Gastrocnemius medialis (tissue), 4 donors: ENCODE data around the gene DNAJC5G. TPM values are rescaled to one million over a fixed set of nuclear protein-coding genes. Genes with fewer than 3 reads are reported as not detected.
"Not testable (repeated sequence)": the region's sequence is repeated elsewhere in the genome, so short reads cannot be mapped to it uniquely, and the experiment has no call there.

Experiments
- ATAC-seq, 2 donors: fragments of 150-250 bp; one replicate each; pipeline ENCODE4 v1.9.1; 2016
- DNase-seq, 2 donors: peaks; one replicate each; pipeline ENCODE4 v3.0.0-alpha.2; 2019
- H3K27ac ChIP-seq, 4 donors: fragments of 200-600 bp; sonication (generic); 1 replicate in 1 of 4; 2 replicates in 3 of 4; pipeline ENCODE4 v1.5.1; 2016 to 2018; ENCODE audit warnings: mild to moderate bottlenecking in 2 of 4, moderate library complexity in 1 of 4
- H3K27me3 ChIP-seq, 3 donors: fragments of 200-600 bp; sonication (generic) in 2 of 3; 1 replicate in 1 of 3; 2 replicates in 2 of 3; pipeline versions ENCODE4 v1.5.1 to v1.6.0; 2016 to 2019; ENCODE audit warnings: mild to moderate bottlenecking in 1 of 3, moderate library complexity in 1 of 3
- H3K36me3 ChIP-seq, 2 donors: fragments of 200-600 bp; sonication (generic) in 1 of 2; one replicate each; pipeline ENCODE4 v1.5.1; 2017 to 2018
- H3K4me1 ChIP-seq, 2 donors: fragments of 200-600 bp; sonication (generic) in 1 of 2; one replicate each; pipeline ENCODE4 v1.5.1; 2016 to 2017; ENCODE audit warnings: mild to moderate bottlenecking in 2 of 2
- H3K4me3 ChIP-seq, 4 donors: fragments of 200-600 bp; sonication (generic) in 3 of 4; 1 replicate in 1 of 4; 2 replicates in 3 of 4; pipeline ENCODE4 v1.5.1; 2016 to 2019; ENCODE audit warnings: mild to moderate bottlenecking in 2 of 4
- H3K9me3 ChIP-seq, 3 donors: fragments of 200-600 bp; sonication (generic) in 2 of 3; 1 replicate in 1 of 3; 2 replicates in 2 of 3; pipeline ENCODE4 v1.5.1; 2016 to 2019
- CTCF ChIP-seq, 5 experiments: fragments of 450-650 bp in 3 of 5; fragments of 200-600 bp in 2 of 5; sonication (generic) in 2 of 5; IDR thresholded peaks in 4 of 5; conservative IDR thresholded peaks in 1 of 5; 1 replicate in 4 of 5; 2 replicates in 1 of 5; pipeline ENCODE4 v1.5.1; 2016 to 2019; ENCODE audit warnings: antibody characterized with exemption in 5 of 5, mild to moderate bottlenecking in 3 of 5, moderate library complexity in 3 of 5
- POLR2A ChIP-seq, 2 donors: fragments of 450-650 bp; IDR thresholded peaks; one replicate each; pipeline ENCODE4 v1.6.1; 2017; ENCODE audit warnings: antibody characterized with exemption in 2 of 2, mild to moderate bottlenecking in 2 of 2, moderate library complexity in 2 of 2
- in situ Hi-C, 4 donors: fragments of 200-750 bp; cut with MboI; loops; one replicate each; pipeline versions ENCODE4 v1.15.0 to v1.8.0; 2017; ENCODE audit warnings: low sequenced_read_pairs in 4 of 4
- intact Hi-C: fragments of 100-400 bp; cut with DNase I; formaldehyde crosslinking; loops from one replicate; pipeline ENCODE4 v1.15.1; 2023; ENCODE audit warnings: low total_unique reads
- total RNA-seq, 4 donors: library from RNA; depleted of rRNA; stranded (reverse); fragments of >200 nt; gene quantifications; one replicate each; pipeline versions ENCODE4 v1.1.0 to v1.2.3, GENCODE V29; 2016

The DNAJC5G gene
- total RNA-seq, 4 donors from 2014 or later = not detected

GRCh38 chr2:27271631-27272340 lies 3.4 kb upstream of the DNAJC5G start:
- H3K27ac ChIP-seq = no peak overlapping the region
- ATAC-seq (no peak), DNase-seq (no peak)
- intact Hi-C loops (no loop called here), in situ Hi-C loops (loop anchor here in 1 of 4 donors (10.0 kb wide), 1 partner anchor 167 kb away; no protein-coding TSS in a partner anchor)
- TF ChIP-seq POLR2A (IDR thresholded peaks at IDR 0.05) (no peak), CTCF (IDR thresholded peaks at IDR 0.05 in 4 of 5, conservative IDR thresholded peaks at IDR 0.05 in 1 of 5) (no peak)
- H3K4me3 ChIP-seq = no peak overlapping the region
- H3K36me3 ChIP-seq = no peaks in the 10 kb centered on the region
- H3K9me3 ChIP-seq = no peaks in the 10 kb centered on the region
- peaks cover 0 to 5% (median 3%) of the 10 kb centered on the region in 3 donors for H3K27me3 ChIP-seq
- no peaks in the 10 kb centered on the region for H3K4me1 ChIP-seq

- intact Hi-C loops, H3K27ac ChIP-seq, H3K9me3 ChIP-seq, ATAC-seq, H3K4me1 ChIP-seq, H3K36me3 ChIP-seq, H3K4me3 ChIP-seq, DNase-seq, H3K27me3 ChIP-seq: not testable (repeated sequence)
- in situ Hi-C loops = loop anchor here in 1 of 4 donors (10.0 kb wide), 1 partner anchor 168 kb away; no protein-coding TSS in a partner anchor
These were observed 2.4 kb upstream of the DNAJC5G start for GRCh38 chr2:27272537-27273522.

GRCh38 chr2:27278010-27278409 lies 2.8 kb downstream of the DNAJC5G start:
- in situ Hi-C loops (loop anchor here in 2 of 4 donors (10.0 to 25.0 kb wide), 2 partner anchors 173 to 316 kb away; partner anchors contain the start of gene MAPRE3 (in 2 of the 2)), intact Hi-C loops (loop anchor here (5.0 kb wide), 1 partner anchor 316 kb away; no protein-coding TSS in a partner anchor)

GRCh38 chr2:27280826-27281225 lies 5.6 kb downstream of the DNAJC5G start:
- intact Hi-C loops = loop anchor here (1.0 to 5.0 kb wide), 6 partner anchors 16 to 309 kb away; partner anchors contain the start of genes ABHD1, ATRAID, MAPRE3 and SLC5A6
- peak; percentile 9 to 10 for ATAC-seq
- no peaks in the 10 kb centered on the region for H3K9me3 ChIP-seq
- H3K27ac ChIP-seq = peak overlapping the region; percentile 88 to 99 (median 98)
- TF ChIP-seq POLR2A (IDR thresholded peaks at IDR 0.05) (no peak), CTCF (IDR thresholded peaks at IDR 0.05 in 4 of 5, conservative IDR thresholded peaks at IDR 0.05 in 1 of 5) (no peak)
- H3K27me3 ChIP-seq = no peaks in the 10 kb centered on the region
- peak in 1 of 2 donors; percentile 48 for DNase-seq
- H3K36me3 ChIP-seq = no peaks in the 10 kb centered on the region
- peaks cover 18 to 21% of the 10 kb centered on the region in 2 donors for H3K4me1 ChIP-seq
- H3K4me3 ChIP-seq = peak overlapping the region in 3 of 4 donors; percentile 21 to 72 (median 26)
- in situ Hi-C loops = loop anchor here in 3 of 4 donors (10.0 to 25.0 kb wide), 3 partner anchors 186 to 319 kb away; partner anchors contain the start of gene MAPRE3 (in 2 of the 3)

More at GRCh38 chr2:27278010-27278409, 2.8 kb downstream of the DNAJC5G start:
- H3K4me1 ChIP-seq = peaks cover 18 to 21% of the 10 kb centered on the region in 2 donors
- DNase-seq (no peak), ATAC-seq (no peak)
- H3K9me3 ChIP-seq = no peaks in the 10 kb centered on the region
- no peaks in the 10 kb centered on the region for H3K27me3 ChIP-seq
- no peak overlapping the region for H3K4me3 ChIP-seq
- H3K27ac ChIP-seq = no peak overlapping the region
- H3K36me3 ChIP-seq = no peaks in the 10 kb centered on the region
- no peak for TF ChIP-seq POLR2A (IDR thresholded peaks at IDR 0.05)
- no peak for TF ChIP-seq CTCF (IDR thresholded peaks at IDR 0.05 in 4 of 5, conservative IDR thresholded peaks at IDR 0.05 in 1 of 5)
